Measurements from ENCODE around the gene ALX4. TPM values are rescaled to one million over a fixed set of nuclear protein-coding genes. Genes with fewer than 3 reads are reported as not detected.

Gene ALX4
- total RNA-seq, 4 donors from 2014 or later, result 0.31 TPM; not detected in 3

DNA sequence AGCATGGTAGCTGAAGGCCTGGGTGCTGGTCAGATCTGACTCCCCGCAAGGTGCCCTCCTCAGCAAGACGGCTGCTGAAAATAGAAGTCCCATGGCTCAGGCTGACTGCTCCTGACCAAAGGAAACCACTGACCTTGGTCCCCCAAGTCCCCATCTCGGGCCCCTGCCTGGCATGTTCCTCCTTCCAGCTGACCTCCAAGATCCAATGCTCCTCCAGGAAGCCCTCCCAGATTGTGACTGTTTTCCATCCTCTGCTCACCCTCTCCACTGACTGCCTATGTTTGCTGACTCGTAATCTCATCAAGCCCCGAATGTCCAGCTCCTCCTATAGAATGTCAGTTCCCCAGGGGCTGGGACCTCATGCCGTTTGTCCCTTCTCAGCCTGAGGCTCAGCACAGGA is 30.5 kb downstream of the ALX4 start:
- H3K27me3 ChIP-seq, result no peaks in the 10 kb centered on the region
- 60 to 66% methylated on average over 1 to 3 of the region's 6 CpGs for WGBS, 2 donors (ENCODE audit: low coverage in 1 of 2)
- no peak for TF ChIP-seq CTCF (IDR thresholded peaks at IDR 0.05)
- TF ChIP-seq POLR2AphosphoS5 (IDR thresholded peaks at IDR 0.05), result no peak
- no peak for TF ChIP-seq EP300 (IDR thresholded peaks at IDR 0.05)
- no peak for TF ChIP-seq POLR2A (IDR thresholded peaks at IDR 0.05)
- H3K4me1 ChIP-seq, result no peaks in the 10 kb centered on the region
- H3K27ac ChIP-seq, result no peak overlapping the region
- H3K36me3 ChIP-seq, result no peaks in the 10 kb centered on the region
- H3K4me3 ChIP-seq, result no peak overlapping the region
- ATAC-seq, result no peak
- no peaks in the 10 kb centered on the region for H3K9me3 ChIP-seq

DNA sequence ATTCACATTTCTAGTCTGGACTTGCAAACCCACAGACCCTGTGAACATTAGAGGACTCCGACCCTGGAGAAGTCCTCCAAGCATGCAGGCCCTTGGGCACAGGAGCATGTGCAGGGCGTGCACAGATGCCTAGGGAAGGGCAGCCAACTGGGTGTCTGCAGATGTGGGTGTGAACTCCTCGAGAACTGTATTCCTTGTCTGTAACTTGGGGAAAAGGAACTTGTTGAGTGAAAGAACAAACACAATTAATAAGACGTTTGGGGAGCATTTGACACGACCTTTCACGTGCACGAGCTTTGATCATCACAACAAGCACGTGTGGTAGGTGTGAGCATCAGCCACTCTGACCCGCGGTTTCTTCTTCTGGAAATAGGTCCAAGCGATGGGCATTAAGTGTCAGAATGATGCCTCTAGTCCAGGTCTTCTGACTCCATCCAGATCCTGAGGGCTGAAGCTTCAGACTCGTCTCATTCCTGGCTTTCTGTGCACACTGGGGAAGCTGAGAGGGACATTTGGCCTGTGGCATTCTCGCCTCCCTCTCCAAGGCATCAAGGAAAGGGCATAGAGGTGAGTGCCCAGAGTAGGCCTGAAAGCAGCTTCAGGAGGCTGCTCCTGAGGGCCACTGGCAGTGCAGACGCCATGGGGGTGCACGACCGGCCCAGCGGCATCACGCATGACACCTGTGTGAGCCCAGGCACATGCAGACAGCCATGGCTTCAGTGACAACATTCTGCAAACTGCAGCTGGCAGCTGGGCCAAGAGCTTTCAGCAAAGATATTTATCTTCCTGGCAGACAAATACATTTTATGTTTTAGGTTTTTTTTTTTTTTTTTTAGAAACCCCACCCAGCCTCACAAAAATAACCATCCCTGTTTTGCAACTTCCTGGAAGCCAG is 32.5 kb downstream of the ALX4 start:
- 82 to 100% methylated on average over 3 to 10 of the region's 18 CpGs for WGBS, 2 donors (ENCODE audit: low coverage in 1 of 2)
- no peak for ATAC-seq
- Histone ChIP-seq H3K4me3 (no peak overlapping the region), H3K9me3 (no peaks in the 10 kb centered on the region), H3K27ac (no peak overlapping the region), H3K27me3 (no peaks in the 10 kb centered on the region), H3K4me1 (no peaks in the 10 kb centered on the region), H3K36me3 (no peaks in the 10 kb centered on the region)
- TF ChIP-seq POLR2AphosphoS5 (IDR thresholded peaks at IDR 0.05) (no peak), CTCF (IDR thresholded peaks at IDR 0.05) (no peak), POLR2A (IDR thresholded peaks at IDR 0.05) (no peak), EP300 (IDR thresholded peaks at IDR 0.05) (no peak)

GRCh38 chr11:44275961-44276550 is 33.9 kb downstream of the ALX4 start:
- TF ChIP-seq CTCF (IDR thresholded peaks at IDR 0.05), result no peak
- TF ChIP-seq POLR2A (IDR thresholded peaks at IDR 0.05), result no peak
- no peak for TF ChIP-seq EP300 (IDR thresholded peaks at IDR 0.05)

GRCh38 chr11:44275241-44275640 is 34.7 kb downstream of the ALX4 start:
- Histone ChIP-seq H3K27ac (no peak overlapping the region), H3K4me1 (no peaks in the 10 kb centered on the region), H3K27me3 (peaks cover 8% of the 10 kb centered on the region), H3K36me3 (no peaks in the 10 kb centered on the region), H3K4me3 (no peak overlapping the region), H3K9me3 (no peaks in the 10 kb centered on the region)
- no CpG with 5 or more reads among the region's 10 CpGs for WGBS, 2 donors (ENCODE audit: low coverage in 1 of 2)
- TF ChIP-seq CTCF (IDR thresholded peaks at IDR 0.05) (no peak), POLR2AphosphoS5 (IDR thresholded peaks at IDR 0.05) (no peak), EP300 (IDR thresholded peaks at IDR 0.05) (no peak), POLR2A (IDR thresholded peaks at IDR 0.05) (no peak)
- no peak for ATAC-seq

More at GRCh38 chr11:44275961-44276550, 33.9 kb downstream of the ALX4 start:
- Histone ChIP-seq H3K36me3 (no peaks in the 10 kb centered on the region), H3K27ac (no peak overlapping the region), H3K27me3 (no peaks in the 10 kb centered on the region), H3K9me3 (no peaks in the 10 kb centered on the region), H3K4me1 (no peaks in the 10 kb centered on the region), H3K4me3 (no peak overlapping the region)
- 60% methylated on average over 1 of the region's 7 CpGs; no CpG with 5 or more reads in 1 of the 2 donors for WGBS, 2 donors (ENCODE audit: low coverage in 1 of 2)
- no peak for ATAC-seq

Data from gastroesophageal sphincter (tissue), 4 donors.